IPS-20b (cell line): ENCODE measurements around the gene CHRM3.

ENCODE experiments used
- H3K27ac ChIP-seq: one replicate; pipeline ENCODE4 v1.5.1; 2013; ENCODE audit warnings: low read length
- H3K27me3 ChIP-seq: 2 replicates; pipeline ENCODE4 v1.6.1; 2013; ENCODE audit warnings: mild to moderate bottlenecking, low read length, inconsistent platforms; ENCODE audit not compliant: insufficient read depth
- H3K36me3 ChIP-seq: 2 replicates; pipeline ENCODE4 v1.6.1; 2013; ENCODE audit warnings: low read depth, mild to moderate bottlenecking, inconsistent platforms, low read length, moderate library complexity; ENCODE audit not compliant: insufficient read depth
- H3K4me1 ChIP-seq: 2 replicates; pipeline ENCODE4 v1.6.1; 2013; ENCODE audit warnings: mild to moderate bottlenecking, control low read depth, inconsistent platforms, low read length, moderate library complexity; ENCODE audit not compliant: insufficient read depth
- H3K4me3 ChIP-seq: 2 replicates; pipeline ENCODE4 v1.5.1; 2013; ENCODE audit warnings: mild to moderate bottlenecking, low read length, inconsistent platforms
- H3K9ac ChIP-seq: 2 replicates; pipeline ENCODE4 v1.6.1; 2013; ENCODE audit warnings: low read depth, mild to moderate bottlenecking, inconsistent platforms, low read length, moderate library complexity
- H3K9me3 ChIP-seq: 2 replicates; pipeline ENCODE4 v1.6.1; 2013; ENCODE audit warnings: mild to moderate bottlenecking, low read depth, low read length, inconsistent platforms; ENCODE audit not compliant: insufficient read depth

The CHRM3 gene

DNA sequence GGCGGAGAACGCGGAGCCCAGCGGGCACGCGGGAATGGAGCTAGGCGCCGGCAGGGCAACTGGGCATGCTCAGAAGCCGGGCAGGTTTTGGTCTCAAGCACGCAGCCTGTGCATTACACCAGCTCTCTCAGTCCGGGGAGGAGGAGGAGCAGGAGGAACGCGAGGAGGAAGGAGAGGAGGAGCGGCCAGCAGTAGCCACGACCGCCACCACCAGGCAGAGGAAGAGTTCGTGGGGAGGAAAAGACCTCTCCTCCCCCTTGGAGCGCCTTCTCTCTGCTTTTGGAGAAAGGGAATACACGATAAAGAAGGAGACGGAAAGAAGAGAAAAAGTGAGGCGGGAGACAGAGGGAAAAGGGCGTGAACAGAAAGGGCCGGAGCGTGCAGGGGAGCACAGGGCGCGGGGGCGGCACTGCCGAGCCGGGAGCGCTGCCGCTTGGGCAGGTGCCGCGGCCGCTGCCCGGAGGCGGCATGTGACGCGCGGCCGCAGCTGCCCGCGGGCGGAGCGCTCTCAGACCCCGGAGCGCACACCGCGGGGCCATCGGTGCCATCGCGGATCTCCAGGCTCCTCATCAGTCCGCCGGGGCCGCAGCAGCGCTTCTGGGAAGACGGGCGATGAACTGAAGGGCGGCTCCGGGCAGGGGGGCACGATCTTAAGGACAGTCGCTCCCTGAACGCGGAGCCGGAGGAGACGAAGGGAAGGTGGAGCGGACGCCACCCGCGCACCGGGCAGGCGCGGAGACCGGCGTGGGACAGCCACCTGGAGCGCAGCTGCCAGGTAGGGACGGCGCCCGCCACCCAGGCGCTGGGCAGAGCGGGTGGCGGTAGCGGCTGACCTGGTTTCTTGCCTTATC is at the start of gene CHRM3:
Gene CHRM3 (plus strand): TSS at position 116 of the 851 bp plus-strand sequence. CDS start 520,884 bp downstream, outside the sequence.
- Histone ChIP-seq H3K4me1 (no peaks in the 10 kb centered on the region; the same call in 1 of the 2 replicates), H3K9ac (peak within 1 kb of the TSS; percentile 50; the same call in 1 of the 2 replicates), H3K27ac (no peak within 1 kb of the TSS), H3K27me3 (peaks cover 60% of the 10 kb centered on the region), H3K36me3 (no peaks in the 10 kb centered on the region), H3K9me3 (no peaks in the 10 kb centered on the region), H3K4me3 (peak within 1 kb of the TSS; percentile 79)

- H3K9me3 ChIP-seq: no peaks in the 10 kb centered on the region
- H3K9ac ChIP-seq: no peak overlapping the region
- no peak overlapping the region for H3K4me3 ChIP-seq
- H3K27ac ChIP-seq: no peak overlapping the region
- no peaks in the 10 kb centered on the region for H3K27me3 ChIP-seq
- no peaks in the 10 kb centered on the region for H3K36me3 ChIP-seq
- no peaks in the 10 kb centered on the region for H3K4me1 ChIP-seq
Observed at GRCh38 chr1:239337799-239338430, 48.5 kb upstream of the CHRM3 start.

DNA sequence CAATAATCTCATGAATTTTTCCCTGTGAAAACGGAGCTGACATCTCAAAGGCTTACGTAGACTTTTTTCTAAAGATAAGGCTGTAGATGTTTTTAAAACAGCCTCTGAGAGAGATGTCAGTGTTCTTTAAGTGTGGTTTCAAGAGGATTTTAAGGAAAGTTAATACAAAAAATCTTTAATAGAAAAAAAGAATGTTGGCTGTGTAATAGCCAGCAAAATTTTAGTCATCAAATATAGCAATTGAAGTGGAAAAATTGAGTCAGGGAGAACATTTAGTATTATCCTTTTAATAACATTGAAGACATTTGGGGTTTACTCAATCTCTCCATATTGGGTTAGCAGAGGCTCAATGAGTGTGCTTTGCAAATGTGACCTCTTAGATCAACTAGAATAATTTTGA is 38.6 kb upstream of the CHRM3 start:
- Histone ChIP-seq H3K9me3 (no peaks in the 10 kb centered on the region), H3K9ac (no peak overlapping the region), H3K4me3 (no peak overlapping the region), H3K4me1 (no peaks in the 10 kb centered on the region), H3K27me3 (no peaks in the 10 kb centered on the region), H3K27ac (no peak overlapping the region), H3K36me3 (no peaks in the 10 kb centered on the region)

DNA sequence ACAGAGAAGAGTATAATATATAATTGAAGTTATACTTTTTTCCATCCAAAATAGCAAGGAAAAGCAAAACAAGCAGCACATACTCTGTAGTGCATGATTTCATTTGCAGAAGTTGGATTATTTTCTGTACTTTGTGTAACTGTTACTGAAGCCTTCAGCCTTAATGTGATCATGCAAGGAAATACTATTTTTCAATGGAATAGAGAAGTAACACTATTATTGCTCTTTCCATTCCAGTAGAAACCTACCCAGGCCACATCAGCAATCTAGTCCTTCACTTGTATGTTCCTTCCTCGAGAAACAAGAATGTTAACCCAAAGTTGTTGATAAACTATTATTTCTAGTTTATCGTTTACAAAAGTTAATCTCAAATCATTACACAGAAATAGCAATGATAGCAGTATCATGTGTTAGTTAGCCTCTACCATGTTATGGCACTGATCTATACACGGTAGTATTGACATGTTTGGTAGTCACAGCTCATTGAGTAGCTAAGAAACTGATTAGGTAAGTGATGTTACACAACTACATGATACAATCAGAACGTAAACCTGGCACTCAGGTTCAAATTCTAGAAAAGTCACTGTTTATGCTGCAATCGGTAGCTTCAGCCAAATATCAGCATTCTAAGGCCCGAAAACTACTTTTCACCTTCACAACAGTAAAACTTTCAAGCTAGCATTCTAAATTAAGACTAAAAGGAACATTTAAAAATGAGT is 37.6 kb upstream of the CHRM3 start:
- Histone ChIP-seq H3K9me3 (no peaks in the 10 kb centered on the region), H3K36me3 (no peaks in the 10 kb centered on the region), H3K4me3 (no peak overlapping the region), H3K4me1 (no peaks in the 10 kb centered on the region), H3K27me3 (no peaks in the 10 kb centered on the region), H3K27ac (no peak overlapping the region), H3K9ac (no peak overlapping the region)

- Histone ChIP-seq H3K27me3 (no peaks in the 10 kb centered on the region), H3K27ac (no peak overlapping the region), H3K4me3 (no peak overlapping the region), H3K4me1 (no peaks in the 10 kb centered on the region), H3K9ac (no peak overlapping the region), H3K9me3 (no peaks in the 10 kb centered on the region), H3K36me3 (no peaks in the 10 kb centered on the region)
Observed at GRCh38 chr1:239349699-239350098, 36.7 kb upstream of the CHRM3 start.

DNA sequence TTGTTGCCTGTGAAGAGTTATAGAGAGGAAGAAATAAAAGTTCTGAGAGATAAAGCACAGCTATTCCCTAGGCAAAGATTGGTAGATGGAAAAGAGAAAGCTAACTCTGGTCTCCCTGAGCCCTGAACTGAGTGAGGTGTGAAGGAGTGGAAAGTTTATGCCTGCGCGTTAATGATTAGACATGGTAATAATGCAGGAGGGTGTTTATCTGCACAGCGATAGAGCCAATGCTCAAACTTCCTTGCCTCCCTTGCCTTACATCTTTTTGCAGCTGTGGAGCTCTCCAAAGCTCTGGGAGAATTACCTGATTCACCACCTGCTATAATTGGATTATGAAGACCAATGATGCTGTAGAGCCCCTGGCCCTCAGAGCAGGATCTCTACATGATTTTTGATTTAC is 32.8 kb upstream of the CHRM3 start:
- H3K9me3 ChIP-seq: no peaks in the 10 kb centered on the region
- no peak overlapping the region for H3K9ac ChIP-seq
- no peaks in the 10 kb centered on the region for H3K4me1 ChIP-seq
- no peaks in the 10 kb centered on the region for H3K27me3 ChIP-seq
- H3K27ac ChIP-seq: no peak overlapping the region
- no peaks in the 10 kb centered on the region for H3K36me3 ChIP-seq
- H3K4me3 ChIP-seq: no peak overlapping the region

- Histone ChIP-seq H3K9me3 (no peaks in the 10 kb centered on the region), H3K27ac (no peak overlapping the region), H3K36me3 (no peaks in the 10 kb centered on the region), H3K4me3 (no peak overlapping the region), H3K27me3 (no peaks in the 10 kb centered on the region), H3K9ac (no peak overlapping the region), H3K4me1 (no peaks in the 10 kb centered on the region)
Observed at GRCh38 chr1:239354231-239354630, 32.1 kb upstream of the CHRM3 start.

DNA sequence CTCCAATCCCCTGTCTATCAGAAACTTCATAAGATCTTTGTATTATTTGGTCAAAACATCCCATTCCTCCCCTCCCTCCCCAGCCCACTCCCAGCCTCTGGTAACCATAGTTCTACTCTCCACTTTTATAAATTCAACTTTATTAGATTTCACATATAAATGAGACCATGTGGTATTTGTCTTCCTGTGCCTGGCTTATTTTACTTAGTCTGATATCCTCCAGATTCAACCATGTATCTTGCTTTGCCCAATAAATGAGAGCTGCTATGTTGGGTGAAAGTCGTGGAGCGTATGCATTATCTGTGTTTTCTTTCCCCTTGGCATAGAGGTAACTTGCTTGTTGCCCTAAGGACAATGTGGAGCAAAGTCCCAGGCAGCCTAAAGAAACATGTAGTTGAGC is 28.5 kb upstream of the CHRM3 start:
- no peak overlapping the region for H3K9ac ChIP-seq
- no peaks in the 10 kb centered on the region for H3K4me1 ChIP-seq
- H3K4me3 ChIP-seq: no peak overlapping the region
- H3K27me3 ChIP-seq: no peaks in the 10 kb centered on the region
- no peaks in the 10 kb centered on the region for H3K36me3 ChIP-seq
- no peak overlapping the region for H3K27ac ChIP-seq
- no peaks in the 10 kb centered on the region for H3K9me3 ChIP-seq

- Histone ChIP-seq H3K27ac (no peak overlapping the region), H3K9ac (no peak overlapping the region), H3K4me3 (no peak overlapping the region), H3K27me3 (no peaks in the 10 kb centered on the region), H3K9me3 (no peaks in the 10 kb centered on the region), H3K4me1 (no peaks in the 10 kb centered on the region), H3K36me3 (no peaks in the 10 kb centered on the region)
Observed at GRCh38 chr1:239361403-239361802, 25.0 kb upstream of the CHRM3 start.

- H3K9ac ChIP-seq: no peak overlapping the region
Observed at GRCh38 chr1:239363930-239364329, 22.4 kb upstream of the CHRM3 start.

DNA sequence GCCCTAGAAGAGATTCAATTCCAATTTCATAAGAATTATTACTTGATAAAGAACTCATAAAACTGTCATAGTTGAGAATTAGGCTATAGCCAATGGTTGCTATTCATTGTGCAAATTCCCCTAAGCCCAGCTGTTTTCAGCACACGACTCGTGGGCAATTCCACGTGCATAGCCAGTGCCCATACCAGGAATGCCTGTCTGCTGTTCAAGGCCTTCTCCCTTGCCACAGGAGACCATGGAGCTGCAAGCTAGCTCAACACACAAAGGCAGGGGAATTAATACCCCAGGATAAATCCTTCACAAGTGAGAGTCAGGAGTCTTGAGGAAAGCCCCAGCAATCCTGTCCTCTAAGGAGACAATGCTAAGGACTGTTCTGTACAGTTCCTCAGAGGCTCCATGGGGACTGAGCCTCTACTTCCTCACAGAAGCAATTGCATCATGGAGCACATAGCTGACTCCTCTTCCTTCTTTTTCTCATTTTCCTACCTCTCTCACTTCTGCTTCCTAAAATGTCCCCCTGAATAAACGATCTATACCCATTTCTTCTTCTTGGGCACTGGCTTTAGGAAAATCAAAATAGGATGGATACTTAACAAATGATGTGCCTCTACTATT is 19.1 kb upstream of the CHRM3 start:
- Histone ChIP-seq H3K27me3 (no peaks in the 10 kb centered on the region), H3K4me1 (no peaks in the 10 kb centered on the region), H3K36me3 (no peaks in the 10 kb centered on the region), H3K9me3 (no peaks in the 10 kb centered on the region), H3K27ac (no peak overlapping the region), H3K9ac (no peak overlapping the region), H3K4me3 (no peak overlapping the region)

More at GRCh38 chr1:239363930-239364329, 22.4 kb upstream of the CHRM3 start:
- no peaks in the 10 kb centered on the region for H3K9me3 ChIP-seq
- H3K27me3 ChIP-seq: no peaks in the 10 kb centered on the region
- H3K36me3 ChIP-seq: no peaks in the 10 kb centered on the region
- H3K27ac ChIP-seq: no peak overlapping the region
- H3K4me3 ChIP-seq: no peak overlapping the region
- no peaks in the 10 kb centered on the region for H3K4me1 ChIP-seq
